ENCODE measurements around the gene FPR3.
A peak's percentile ranks its signal among the peaks of the same experiment; 100 is the strongest.
"Not testable (repeated sequence)": the region's sequence is repeated elsewhere in the genome, so short reads cannot be mapped to it uniquely, and the experiment has no call there.

FPR3 gene

GRCh38 chr19:51783372-51783771, 11.6 kb upstream of the FPR3 start:
- no peak for DNase-seq (ENCODE audit: low read depth in 2 of 2)

GRCh38 chr19:51784109-51784785, 10.7 kb upstream of the FPR3 start:
- DNase-seq (ENCODE audit: low read depth in 2 of 2), result no peak

GRCh38 chr19:51784922-51785690, 9.9 kb upstream of the FPR3 start:
- no peak for DNase-seq (ENCODE audit: low read depth in 2 of 2)

- DNase-seq (ENCODE audit: low read depth in 2 of 2), result no peak
Observed at GRCh38 chr19:51786646-51787494, 8.1 kb upstream of the FPR3 start.

- DNase-seq (ENCODE audit: low read depth in 2 of 2), result no peak
Observed at GRCh38 chr19:51788029-51788428, 6.9 kb upstream of the FPR3 start.

DNA sequence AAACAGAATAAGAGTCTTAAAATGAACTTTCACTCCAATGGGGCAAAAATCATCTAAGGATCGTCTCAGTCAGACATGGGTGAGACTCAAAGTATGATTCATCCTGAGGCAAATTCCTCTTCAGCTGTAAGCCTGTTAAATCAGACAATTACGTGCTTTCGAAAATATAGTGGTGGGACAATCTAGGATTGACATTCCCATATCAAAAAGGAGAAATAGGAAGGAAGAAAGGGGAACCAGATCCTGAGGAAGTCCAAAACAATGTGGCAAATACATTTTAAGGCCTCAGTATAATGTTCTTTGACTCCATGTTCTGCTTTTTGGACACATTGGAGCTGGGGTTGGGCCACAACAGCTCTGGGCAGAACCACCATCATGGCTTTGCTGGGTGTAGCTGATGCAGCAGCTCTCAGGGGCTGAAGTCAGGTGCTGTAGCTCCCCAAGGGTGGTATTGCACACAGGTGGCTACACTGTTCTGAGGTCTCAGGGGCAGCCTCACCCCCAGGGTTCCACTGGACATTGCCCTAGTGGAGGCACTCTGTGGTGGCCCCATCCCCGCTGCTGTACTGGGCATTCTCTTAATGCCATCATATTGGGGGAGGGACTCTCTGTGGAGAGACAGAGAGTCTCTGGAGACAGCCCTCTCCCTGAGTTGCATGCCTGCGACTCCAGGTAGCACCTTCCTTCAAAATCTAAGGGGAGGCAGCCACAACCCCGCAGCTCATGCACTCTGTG, 5.7 kb upstream of the FPR3 start:
- no peak for DNase-seq (ENCODE audit: low read depth in 2 of 2)

GRCh38 chr19:51792932-51793331, 2.0 kb upstream of the FPR3 start:
- DNase-seq (ENCODE audit: low read depth in 2 of 2), result no peak

DNA sequence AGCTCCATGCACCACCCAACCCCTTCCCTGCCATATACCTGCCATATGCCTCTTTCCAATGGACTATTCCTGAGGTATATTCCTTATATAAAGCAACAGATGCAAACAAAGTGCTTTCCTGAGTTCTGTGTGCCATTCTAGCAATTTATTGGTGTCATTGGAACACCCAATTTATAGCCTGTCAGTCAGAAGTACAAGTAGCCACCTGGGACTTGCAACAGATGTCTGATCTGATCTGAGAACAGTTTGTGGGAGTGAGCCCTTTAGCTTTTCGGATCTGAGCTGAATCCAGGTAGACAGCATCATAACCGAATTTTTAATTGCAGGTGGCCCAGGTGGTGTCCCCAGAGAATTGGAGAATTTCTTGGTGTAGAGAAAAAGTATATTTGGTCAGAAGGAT, 963 bp upstream of the FPR3 start:
- DNase-seq (ENCODE audit: low read depth in 2 of 2), result no peak

DNA sequence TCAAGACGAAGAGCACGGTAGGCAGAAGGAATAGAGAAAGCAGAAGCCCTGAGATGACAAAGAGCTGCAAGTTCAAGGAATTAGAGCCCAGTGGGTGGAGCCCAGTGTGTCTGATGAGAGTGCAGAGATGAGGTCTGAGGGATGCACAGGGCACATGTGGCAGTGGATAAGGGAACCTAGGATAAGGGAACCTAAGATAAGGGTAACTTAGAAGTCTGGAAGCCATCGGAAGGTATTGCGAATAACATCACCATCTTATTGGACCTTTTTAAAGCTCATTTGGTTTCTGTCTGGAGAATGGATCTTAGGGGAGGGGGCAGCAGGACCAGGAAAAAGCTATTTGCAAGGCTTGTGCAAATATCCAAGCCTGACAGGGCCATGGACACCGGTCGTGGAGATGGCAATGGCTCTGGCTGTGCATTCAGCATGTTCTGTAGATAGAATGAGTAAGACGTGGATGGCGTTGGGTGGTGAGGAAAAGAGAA, 1.3 kb downstream of the FPR3 start:
- DNase-seq (ENCODE audit: low read depth in 2 of 2), result no peak

GRCh38 chr19:51797480-51797879, 2.5 kb downstream of the FPR3 start:
- DNase-seq (ENCODE audit: low read depth in 2 of 2), result no peak

GRCh38 chr19:51798062-51798461, 3.1 kb downstream of the FPR3 start:
- no peak for DNase-seq (ENCODE audit: low read depth in 2 of 2)

DNA sequence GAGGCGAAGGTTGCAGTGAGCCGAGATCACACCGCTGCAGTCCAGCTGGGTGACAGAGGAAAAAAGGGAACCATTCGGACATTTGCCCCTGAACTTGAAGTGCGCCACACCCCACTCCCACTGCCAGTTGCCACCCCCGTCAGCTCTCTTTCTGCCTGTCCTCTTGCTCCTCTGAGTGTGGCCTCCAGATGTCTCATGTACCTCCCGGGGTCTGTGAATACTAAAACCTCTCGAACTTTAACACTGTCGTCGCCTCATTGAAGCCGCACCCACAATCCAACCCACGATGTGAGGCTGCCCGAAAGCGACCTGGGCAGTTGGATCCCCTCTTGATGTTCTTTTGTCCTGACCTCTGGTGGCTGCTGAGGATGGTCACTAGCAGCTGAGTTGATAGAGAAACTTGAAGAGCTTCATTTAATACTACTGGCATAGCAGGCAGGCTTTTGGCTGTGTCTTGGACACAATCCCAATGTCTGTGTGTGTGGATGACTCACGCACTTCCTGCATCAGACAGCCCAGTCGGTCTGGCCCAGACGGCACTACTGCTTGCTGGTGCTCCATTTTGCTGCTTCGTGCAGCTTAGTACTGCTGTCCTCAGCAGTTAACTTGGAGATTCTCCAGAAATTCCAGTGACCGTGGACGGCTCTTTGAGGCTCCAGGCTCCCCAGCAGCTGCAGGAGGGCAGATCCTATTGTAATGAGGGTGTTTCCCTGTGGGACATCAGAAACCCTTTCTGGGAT, 4.2 kb downstream of the FPR3 start:
- peak; percentile 81 to 82 for DNase-seq (ENCODE audit: low read depth in 2 of 2)

GRCh38 chr19:51799774-51800472, 5.0 kb downstream of the FPR3 start:
- no peak for DNase-seq (ENCODE audit: low read depth in 2 of 2)

DNA sequence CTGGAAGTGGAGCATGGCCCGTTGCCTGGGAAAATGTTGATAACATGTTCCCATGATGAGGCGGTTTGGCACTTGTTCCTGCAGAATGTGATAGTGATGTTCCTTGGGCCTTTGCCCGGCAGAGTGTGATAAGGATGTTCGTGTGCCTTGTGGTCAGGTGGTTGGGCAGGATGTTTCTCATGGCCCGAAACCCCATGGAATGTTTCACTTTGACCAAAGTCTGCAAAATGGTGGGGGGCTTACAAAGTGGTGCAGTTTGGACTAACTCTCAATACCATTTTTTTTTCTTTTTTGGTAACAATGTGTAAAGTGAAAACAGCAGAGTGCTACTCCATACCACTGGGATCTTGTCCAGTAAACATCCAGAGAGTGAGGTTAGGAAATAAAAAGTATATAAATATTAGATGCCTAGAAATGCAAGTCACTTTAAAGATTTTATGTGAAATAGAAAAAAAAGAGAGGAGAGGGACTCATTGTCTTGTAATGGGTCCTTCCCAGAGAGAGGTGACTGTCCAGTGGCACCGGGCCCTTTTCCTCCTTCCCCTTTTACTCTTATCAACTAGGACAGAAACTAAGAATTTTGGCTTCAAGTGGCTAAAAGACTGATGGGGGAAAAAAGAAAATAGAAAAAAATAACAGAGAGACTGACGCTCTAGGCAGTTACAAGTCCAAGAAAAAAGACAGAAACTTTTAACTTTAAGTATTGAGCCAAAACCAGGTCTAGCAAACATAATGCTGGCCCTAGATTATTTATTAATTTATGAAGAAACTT, 5.7 kb downstream of the FPR3 start:
- DNase-seq (ENCODE audit: low read depth in 2 of 2), result no peak

- no peak for DNase-seq (ENCODE audit: low read depth in 2 of 2)
Observed at GRCh38 chr19:51802775-51803174, 7.8 kb downstream of the FPR3 start.

DNA sequence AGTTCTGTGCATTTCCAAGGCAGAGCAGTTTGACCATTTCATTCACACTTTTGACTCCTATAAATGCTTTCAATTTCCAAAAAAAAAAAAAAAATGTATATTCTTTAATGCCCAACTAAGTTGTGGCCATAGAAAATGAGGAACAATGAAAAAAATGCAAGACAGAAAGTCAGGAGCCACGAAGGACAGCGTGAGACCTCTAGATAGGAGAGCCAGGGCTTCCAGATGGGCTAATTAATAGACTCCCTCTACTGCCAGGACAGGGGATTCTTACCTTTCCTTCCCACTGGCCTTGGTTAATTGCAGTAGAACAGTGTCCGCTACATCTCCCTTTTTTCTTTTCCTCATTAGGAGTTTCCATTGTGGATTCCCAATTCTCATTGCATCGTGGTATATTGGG, 8.6 kb downstream of the FPR3 start:
- DNase-seq (ENCODE audit: low read depth in 2 of 2), result no peak

- no peak for DNase-seq (ENCODE audit: low read depth in 2 of 2)
Observed at GRCh38 chr19:51803967-51804366, 9.0 kb downstream of the FPR3 start.

DNA sequence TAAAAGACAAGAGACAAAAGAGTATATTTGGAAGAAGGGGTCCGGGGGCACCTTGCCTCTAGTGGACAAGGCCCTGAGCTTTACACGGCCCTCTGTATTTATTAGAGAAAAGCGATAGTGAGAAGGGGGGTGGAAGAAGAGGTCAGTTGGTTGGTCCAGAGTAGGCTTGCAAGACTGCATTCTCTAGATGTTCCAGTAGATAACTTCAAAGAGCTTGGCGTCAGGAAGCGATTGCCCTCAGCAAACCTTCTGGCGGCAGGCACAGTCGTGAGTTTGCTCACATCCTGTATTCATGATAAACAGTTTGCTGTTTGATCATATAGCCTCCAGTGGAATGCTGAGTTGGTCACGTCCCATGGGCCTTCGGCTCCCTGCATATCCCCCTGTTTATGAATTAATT, 9.8 kb downstream of the FPR3 start:
- DNase-seq (ENCODE audit: low read depth in 2 of 2), result not testable (repeated sequence)

DNA sequence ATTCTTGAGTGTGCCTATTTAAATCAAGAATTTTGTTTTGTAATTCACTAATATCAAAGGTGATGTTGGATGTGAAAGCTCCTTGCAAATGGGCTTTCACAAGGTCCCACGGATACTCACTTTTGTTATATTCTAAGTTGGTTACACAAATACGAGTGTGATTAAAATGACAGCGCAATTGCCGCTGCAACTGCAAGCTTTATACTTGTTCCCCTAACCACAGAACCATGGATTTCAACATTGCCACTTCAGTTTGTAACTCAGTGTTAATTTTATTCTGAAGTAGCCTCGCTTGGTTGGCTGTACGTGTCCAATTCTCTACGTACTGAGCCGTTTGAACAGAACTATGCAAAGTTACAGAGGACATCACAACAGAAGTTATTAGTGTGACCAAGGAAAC, 10.4 kb downstream of the FPR3 start:
- DNase-seq (ENCODE audit: low read depth in 2 of 2), result not testable (repeated sequence)

DNA sequence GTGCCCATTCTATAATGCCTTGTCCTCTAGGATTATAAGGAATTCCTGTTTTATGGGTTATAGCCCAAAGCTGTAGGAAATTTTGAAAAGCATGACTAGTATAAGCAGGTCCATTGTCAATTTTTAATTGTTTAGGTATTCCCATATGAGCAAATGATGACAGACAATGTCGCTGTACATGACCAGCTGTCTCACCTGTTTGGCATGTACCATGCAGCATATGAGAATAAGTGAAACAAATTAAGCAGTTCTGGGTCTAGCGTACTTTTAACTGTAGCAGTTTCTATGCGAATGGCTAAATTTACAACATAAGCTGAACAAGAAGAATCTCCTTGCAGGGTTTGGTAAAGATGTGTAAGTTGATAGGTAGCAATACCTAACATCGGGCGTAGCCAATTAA, 11.6 kb downstream of the FPR3 start:
- DNase-seq (ENCODE audit: low read depth in 2 of 2), result not testable (repeated sequence)
